GM19099 (cell line): ENCODE results near the gene TRAPPC3L.

Experiments
- POLR2A ChIP-seq: IDR thresholded peaks from 3 replicates; pipeline ENCODE4 v1.6.1; 2011; ENCODE audit warnings: low read depth; ENCODE audit not compliant: insufficient read length; ENCODE audit errors: extremely low read depth

The TRAPPC3L gene

GRCh38 chr6:116447496-116448011 lies 97.9 kb downstream of the TRAPPC3L start:
- TF ChIP-seq POLR2A: no peak

GRCh38 chr6:116447052-116447451 lies 98.4 kb downstream of the TRAPPC3L start:
- TF ChIP-seq POLR2A: no peak

- no peak for TF ChIP-seq POLR2A
These were observed 99.1 kb downstream of the TRAPPC3L start for GRCh38 chr6:116446399-116446798.

- TF ChIP-seq POLR2A: no peak
These were observed 100.4 kb downstream of the TRAPPC3L start for GRCh38 chr6:116445102-116445501.
